GM12801 (cell line): Measurements from ENCODE around the gene MED31.

Source experiments
- TF ChIP-seq, protein P1 (sequence below): IDR thresholded peaks from one replicate; pipeline ENCODE4 v1.5.1; 2011; ENCODE audit warnings: control low read depth; ENCODE audit not compliant: insufficient read length; ENCODE audit errors: extremely low read depth

The MED31 gene

DNA sequence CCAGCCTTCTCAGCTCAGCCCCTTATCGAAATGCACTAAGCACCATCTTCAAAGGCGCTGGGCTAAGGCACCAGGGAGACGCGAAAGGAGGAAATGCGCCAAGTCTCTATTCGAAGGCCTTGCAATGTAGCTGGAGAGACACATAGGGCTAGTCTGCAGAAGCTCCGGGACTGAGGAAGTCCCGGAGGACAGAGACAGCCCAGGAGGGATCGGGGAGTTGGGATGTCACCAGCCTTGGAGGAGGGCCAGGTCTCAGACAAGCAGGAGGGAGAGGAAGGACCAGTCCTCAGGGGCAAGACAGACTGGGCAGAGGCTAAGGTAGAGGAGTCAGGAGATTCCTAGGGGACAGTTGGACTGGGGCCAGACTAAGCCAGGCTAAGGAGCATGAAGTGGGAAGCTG, 8.7 kb upstream of the MED31 start:
- TF ChIP-seq, protein P1, sequence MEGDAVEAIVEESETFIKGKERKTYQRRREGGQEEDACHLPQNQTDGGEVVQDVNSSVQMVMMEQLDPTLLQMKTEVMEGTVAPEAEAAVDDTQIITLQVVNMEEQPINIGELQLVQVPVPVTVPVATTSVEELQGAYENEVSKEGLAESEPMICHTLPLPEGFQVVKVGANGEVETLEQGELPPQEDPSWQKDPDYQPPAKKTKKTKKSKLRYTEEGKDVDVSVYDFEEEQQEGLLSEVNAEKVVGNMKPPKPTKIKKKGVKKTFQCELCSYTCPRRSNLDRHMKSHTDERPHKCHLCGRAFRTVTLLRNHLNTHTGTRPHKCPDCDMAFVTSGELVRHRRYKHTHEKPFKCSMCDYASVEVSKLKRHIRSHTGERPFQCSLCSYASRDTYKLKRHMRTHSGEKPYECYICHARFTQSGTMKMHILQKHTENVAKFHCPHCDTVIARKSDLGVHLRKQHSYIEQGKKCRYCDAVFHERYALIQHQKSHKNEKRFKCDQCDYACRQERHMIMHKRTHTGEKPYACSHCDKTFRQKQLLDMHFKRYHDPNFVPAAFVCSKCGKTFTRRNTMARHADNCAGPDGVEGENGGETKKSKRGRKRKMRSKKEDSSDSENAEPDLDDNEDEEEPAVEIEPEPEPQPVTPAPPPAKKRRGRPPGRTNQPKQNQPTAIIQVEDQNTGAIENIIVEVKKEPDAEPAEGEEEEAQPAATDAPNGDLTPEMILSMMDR, result no peak

- TF ChIP-seq, protein P1, result no peak
These were observed 6.4 kb upstream of the MED31 start for GRCh38 chr17:6657633-6658287.

GRCh38 chr17:6654841-6655731, 3.7 kb upstream of the MED31 start:
- TF ChIP-seq, protein P1, result no peak

- TF ChIP-seq, protein P1, result no peak
These were observed 581 bp upstream of the MED31 start for GRCh38 chr17:6651919-6652452.

DNA sequence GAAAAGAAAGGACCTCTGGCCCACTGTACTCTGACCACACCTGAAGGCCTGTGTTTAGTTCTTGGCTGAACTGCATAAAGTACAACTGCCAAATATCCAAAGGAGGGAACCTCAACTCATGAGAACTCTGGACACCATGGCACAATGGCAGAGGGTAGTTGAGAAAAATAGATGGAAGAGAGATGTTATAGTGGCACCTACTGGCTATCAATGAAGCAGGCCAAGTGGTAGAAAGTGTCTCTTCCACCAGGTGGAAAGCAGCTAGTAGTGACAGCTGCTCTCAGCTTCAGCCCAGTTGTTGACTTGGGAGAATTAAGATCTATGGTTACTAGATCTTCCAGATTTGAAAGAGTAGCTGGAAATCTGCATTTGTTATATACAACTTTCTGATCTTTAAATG, 3.2 kb downstream of the MED31 start:
- TF ChIP-seq, protein P1, result no peak

GRCh38 chr17:6643451-6644125, 7.8 kb downstream of the MED31 start:
- TF ChIP-seq, protein P1, result no peak

- TF ChIP-seq, protein P1, result no peak
These were observed 8.8 kb downstream of the MED31 start for GRCh38 chr17:6642592-6642991.
